ENCODE results near the gene ZFYVE28.
A peak's percentile ranks its signal among the peaks of the same experiment; 100 is the strongest.

The ZFYVE28 gene

GRCh38 chr4:2261853-2262144 is 156.6 kb downstream of the ZFYVE28 start, which contains the start of gene MXD4:
MXD4 (minus strand) TSS chr4:2262109; CDS start chr4:2261980, 129 bp downstream.
- Histone ChIP-seq H3K36me3 (ENCODE audit: control insufficient read depth, insufficient read depth, low read length) (no peaks in the 10 kb centered on the region), H3K4me1 (ENCODE audit: control insufficient read depth, insufficient read depth, low read length) (peaks cover 4% of the 10 kb centered on the region; the same call in 1 of the 2 replicates), H3K27me3 (ENCODE audit: control insufficient read depth, insufficient read depth, low read length) (no peaks in the 10 kb centered on the region), H3K4me3 (ENCODE audit: low read depth, low read length) (peak within 1 kb of the TSS; percentile 81), H3K9me3 (ENCODE audit: control insufficient read depth, insufficient read depth, low read length) (no peaks in the 10 kb centered on the region), H3K9ac (ENCODE audit: low read depth, low read length) (peak within 1 kb of the TSS; percentile 44; the same call in 1 of the 2 replicates), H3K27ac (ENCODE audit: low read depth, low read length) (peak within 1 kb of the TSS; percentile 72)

- H3K4me3 ChIP-seq (ENCODE audit: low read depth, low read length) = peak overlapping the region; percentile 77
- H3K27me3 ChIP-seq (ENCODE audit: control insufficient read depth, insufficient read depth, low read length) = no peaks in the 10 kb centered on the region
- peaks cover 4% of the 10 kb centered on the region; the same call in 1 of the 2 replicates for H3K4me1 ChIP-seq (ENCODE audit: control insufficient read depth, insufficient read depth, low read length)
- peak overlapping the region; percentile 44; the same call in 1 of the 2 replicates for H3K9ac ChIP-seq (ENCODE audit: low read depth, low read length)
- no peaks in the 10 kb centered on the region for H3K9me3 ChIP-seq (ENCODE audit: control insufficient read depth, insufficient read depth, low read length)
- H3K36me3 ChIP-seq (ENCODE audit: control insufficient read depth, insufficient read depth, low read length) = no peaks in the 10 kb centered on the region
- peak overlapping the region; percentile 72 for H3K27ac ChIP-seq (ENCODE audit: low read depth, low read length)
Observed at GRCh38 chr4:2261110-2261852, 157.2 kb downstream of the ZFYVE28 start.

DNA sequence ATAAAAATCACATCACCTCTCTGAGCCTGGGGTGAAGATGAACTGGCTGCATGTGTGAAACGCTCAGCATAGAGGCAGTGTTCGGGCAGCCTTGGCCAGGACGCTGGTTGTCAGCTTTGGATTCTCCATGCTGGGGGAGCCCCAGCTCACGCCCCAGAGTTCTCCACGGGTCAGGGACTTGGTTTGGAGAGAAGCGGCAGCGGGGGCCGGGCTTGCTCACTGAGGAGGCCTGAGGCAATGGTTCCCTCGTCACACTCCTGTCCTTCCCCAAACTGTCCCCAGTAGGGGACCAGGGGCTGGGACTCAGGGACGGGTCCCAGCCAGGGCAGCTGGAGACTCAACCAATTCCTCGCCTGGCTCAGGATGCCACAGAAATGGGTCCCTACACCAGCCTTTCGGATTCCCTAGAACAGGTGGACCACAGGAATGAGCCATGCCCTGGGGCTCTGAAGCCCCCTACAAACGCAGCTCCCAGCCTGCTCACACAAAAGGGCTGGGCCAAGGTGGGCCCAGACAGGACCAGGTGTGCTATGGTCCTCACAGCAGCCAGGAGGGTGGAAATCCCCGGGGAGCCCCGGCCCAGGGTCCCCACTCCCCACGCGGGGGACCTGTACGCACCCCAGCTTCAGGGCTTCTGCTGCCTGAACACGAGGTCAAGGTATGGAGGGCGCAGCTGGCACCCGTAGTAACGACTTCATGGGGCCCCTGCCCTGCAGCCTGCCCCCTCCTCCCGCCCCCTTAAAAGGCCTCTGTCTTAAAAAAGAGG is 157.9 kb downstream of the ZFYVE28 start:
- no peaks in the 10 kb centered on the region for H3K36me3 ChIP-seq (ENCODE audit: control insufficient read depth, insufficient read depth, low read length)
- no peaks in the 10 kb centered on the region for H3K27me3 ChIP-seq (ENCODE audit: control insufficient read depth, insufficient read depth, low read length)
- peak overlapping the region; percentile 77 for H3K4me3 ChIP-seq (ENCODE audit: low read depth, low read length)
- no peak overlapping the region for H3K27ac ChIP-seq (ENCODE audit: low read depth, low read length)
- no peaks in the 10 kb centered on the region for H3K9me3 ChIP-seq (ENCODE audit: control insufficient read depth, insufficient read depth, low read length)
- H3K9ac ChIP-seq (ENCODE audit: low read depth, low read length) = no peak overlapping the region
- peaks cover 4% of the 10 kb centered on the region; the same call in 1 of the 2 replicates for H3K4me1 ChIP-seq (ENCODE audit: control insufficient read depth, insufficient read depth, low read length)

- peaks cover 4% of the 10 kb centered on the region; the same call in 1 of the 2 replicates for H3K36me3 ChIP-seq (ENCODE audit: control insufficient read depth, insufficient read depth, low read length)
- no peaks in the 10 kb centered on the region for H3K9me3 ChIP-seq (ENCODE audit: control insufficient read depth, insufficient read depth, low read length)
- H3K27ac ChIP-seq (ENCODE audit: low read depth, low read length) = no peak overlapping the region
- peaks cover 4% of the 10 kb centered on the region; the same call in 1 of the 2 replicates for H3K4me1 ChIP-seq (ENCODE audit: control insufficient read depth, insufficient read depth, low read length)
- H3K4me3 ChIP-seq (ENCODE audit: low read depth, low read length) = no peak overlapping the region
- H3K9ac ChIP-seq (ENCODE audit: low read depth, low read length) = no peak overlapping the region
- no peaks in the 10 kb centered on the region for H3K27me3 ChIP-seq (ENCODE audit: control insufficient read depth, insufficient read depth, low read length)
Observed at GRCh38 chr4:2259541-2260343, 158.7 kb downstream of the ZFYVE28 start.

DNA sequence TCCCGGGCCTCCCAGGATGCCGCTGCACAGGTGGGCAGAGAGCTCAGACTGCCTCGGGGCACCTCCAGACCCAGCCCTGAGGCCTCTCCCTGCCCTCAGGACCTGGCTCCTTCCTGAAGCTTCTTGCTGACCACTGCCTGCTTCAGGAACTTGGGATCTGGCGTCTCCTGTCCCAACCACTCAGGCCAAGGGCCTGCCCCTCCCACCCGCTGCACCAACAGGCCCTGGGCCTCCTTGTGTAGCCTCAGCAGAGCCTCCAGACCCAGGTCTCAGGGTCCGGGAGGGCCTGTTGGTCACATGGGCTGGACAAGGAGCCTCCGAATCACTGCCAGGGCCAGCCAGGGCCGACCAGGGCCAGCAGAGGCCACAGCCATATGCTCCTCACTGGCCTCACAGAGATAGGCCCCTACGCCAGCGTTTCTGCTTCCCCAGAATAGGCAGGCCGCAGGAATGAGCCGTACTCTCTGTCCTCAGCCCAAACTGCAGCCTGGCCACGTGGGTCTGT is 159.4 kb downstream of the ZFYVE28 start:
- H3K9me3 ChIP-seq (ENCODE audit: control insufficient read depth, insufficient read depth, low read length) = no peaks in the 10 kb centered on the region
- H3K27ac ChIP-seq (ENCODE audit: low read depth, low read length) = no peak overlapping the region
- no peak overlapping the region for H3K4me3 ChIP-seq (ENCODE audit: low read depth, low read length)
- no peak overlapping the region for H3K9ac ChIP-seq (ENCODE audit: low read depth, low read length)
- H3K36me3 ChIP-seq (ENCODE audit: control insufficient read depth, insufficient read depth, low read length) = peaks cover 10% of the 10 kb centered on the region; the same call in 1 of the 2 replicates
- peaks cover 4% of the 10 kb centered on the region; the same call in 1 of the 2 replicates for H3K4me1 ChIP-seq (ENCODE audit: control insufficient read depth, insufficient read depth, low read length)
- H3K27me3 ChIP-seq (ENCODE audit: control insufficient read depth, insufficient read depth, low read length) = no peaks in the 10 kb centered on the region

DNA sequence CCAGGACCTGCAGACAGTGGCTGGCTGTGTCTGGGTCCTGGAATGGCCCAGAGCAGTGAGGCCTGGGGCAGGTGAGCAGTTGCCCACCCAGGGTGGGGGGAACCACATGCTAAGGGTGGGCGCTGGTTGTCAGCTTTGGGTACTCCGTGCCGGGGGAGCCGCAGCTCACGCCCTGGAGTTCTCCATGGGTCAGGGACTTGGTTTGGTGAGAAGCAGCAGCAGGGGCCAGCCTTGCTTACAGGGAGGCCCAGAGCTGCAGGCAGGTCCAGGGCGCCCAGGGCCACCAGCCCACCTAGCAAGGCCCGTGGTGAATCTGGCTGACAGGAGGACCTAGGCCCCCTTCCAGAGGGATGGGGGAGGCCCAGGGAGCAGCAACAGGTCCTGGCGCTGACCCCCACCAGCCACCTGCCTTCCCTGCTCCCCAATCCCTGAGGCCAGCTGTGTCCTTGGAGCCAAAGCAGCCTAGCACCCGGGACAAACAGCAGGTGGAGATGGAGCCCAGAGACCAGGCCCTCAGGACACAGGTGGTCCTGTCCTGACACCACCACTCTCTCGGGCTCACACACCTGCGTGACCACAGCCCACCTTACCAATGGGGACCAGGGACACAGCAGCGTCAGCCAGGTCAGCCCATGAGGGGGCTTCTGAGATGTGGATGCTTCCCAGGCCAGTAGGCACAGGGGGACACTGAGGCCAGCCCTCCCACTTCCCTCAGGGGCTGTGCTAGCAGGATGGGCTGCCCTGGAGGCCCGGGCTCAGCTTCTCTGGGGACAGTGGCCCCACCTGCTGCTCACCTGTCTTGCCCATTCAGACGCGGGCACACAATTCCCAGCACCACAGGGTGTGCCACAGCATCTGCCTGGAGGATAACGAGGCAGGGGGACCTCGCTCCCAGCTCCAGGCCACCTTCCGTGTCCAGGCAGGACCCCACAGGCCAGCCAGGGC is 160.1 kb downstream of the ZFYVE28 start:
- no peak overlapping the region for H3K27ac ChIP-seq (ENCODE audit: low read depth, low read length)
- H3K9ac ChIP-seq (ENCODE audit: low read depth, low read length) = no peak overlapping the region
- H3K36me3 ChIP-seq (ENCODE audit: control insufficient read depth, insufficient read depth, low read length) = peaks cover 10% of the 10 kb centered on the region; the same call in 1 of the 2 replicates
- no peaks in the 10 kb centered on the region for H3K27me3 ChIP-seq (ENCODE audit: control insufficient read depth, insufficient read depth, low read length)
- H3K9me3 ChIP-seq (ENCODE audit: control insufficient read depth, insufficient read depth, low read length) = no peaks in the 10 kb centered on the region
- H3K4me1 ChIP-seq (ENCODE audit: control insufficient read depth, insufficient read depth, low read length) = peaks cover 4% of the 10 kb centered on the region; the same call in 1 of the 2 replicates
- H3K4me3 ChIP-seq (ENCODE audit: low read depth, low read length) = no peak overlapping the region

DNA sequence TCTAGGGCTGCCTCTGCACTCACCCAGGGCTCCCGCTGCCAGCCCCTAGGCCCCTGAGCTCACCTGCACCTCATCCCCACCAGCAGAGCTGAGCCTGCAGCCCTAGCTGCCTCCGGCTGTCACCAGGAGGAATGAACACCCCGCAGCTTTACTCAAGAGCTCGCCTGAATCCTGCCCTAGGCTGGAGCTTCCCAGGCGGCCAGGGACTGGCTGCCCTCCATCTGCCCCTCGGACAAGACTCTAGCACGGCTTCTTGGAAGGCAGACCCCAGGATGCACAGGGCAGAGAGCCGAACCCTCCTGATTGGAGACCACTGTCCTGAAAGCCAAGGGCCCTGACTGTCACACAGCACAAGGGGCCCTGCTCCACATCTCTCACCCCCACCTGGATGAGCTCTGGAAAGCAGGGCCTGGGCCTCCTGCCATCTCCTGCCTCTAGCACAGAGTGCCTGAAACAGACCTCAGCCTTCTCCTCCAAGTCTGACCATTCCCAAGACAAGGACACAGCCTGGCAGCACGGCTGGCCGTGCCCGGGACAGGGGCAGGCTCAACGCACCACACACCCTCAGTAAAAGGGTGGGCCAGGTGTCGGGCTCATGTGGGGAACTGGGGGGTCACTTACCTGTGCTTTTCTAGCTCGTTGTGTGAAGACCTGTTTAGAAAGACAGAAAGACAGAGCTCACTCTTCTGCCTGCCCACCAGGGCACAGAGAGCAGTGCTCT is 160.9 kb downstream of the ZFYVE28 start:
- H3K27ac ChIP-seq (ENCODE audit: low read depth, low read length) = no peak overlapping the region
- H3K9me3 ChIP-seq (ENCODE audit: control insufficient read depth, insufficient read depth, low read length) = no peaks in the 10 kb centered on the region
- peaks cover 10% of the 10 kb centered on the region; the same call in 1 of the 2 replicates for H3K36me3 ChIP-seq (ENCODE audit: control insufficient read depth, insufficient read depth, low read length)
- H3K4me1 ChIP-seq (ENCODE audit: control insufficient read depth, insufficient read depth, low read length) = peaks cover 4% of the 10 kb centered on the region; the same call in 1 of the 2 replicates
- no peak overlapping the region for H3K4me3 ChIP-seq (ENCODE audit: low read depth, low read length)
- H3K9ac ChIP-seq (ENCODE audit: low read depth, low read length) = no peak overlapping the region
- no peaks in the 10 kb centered on the region for H3K27me3 ChIP-seq (ENCODE audit: control insufficient read depth, insufficient read depth, low read length)

DNA sequence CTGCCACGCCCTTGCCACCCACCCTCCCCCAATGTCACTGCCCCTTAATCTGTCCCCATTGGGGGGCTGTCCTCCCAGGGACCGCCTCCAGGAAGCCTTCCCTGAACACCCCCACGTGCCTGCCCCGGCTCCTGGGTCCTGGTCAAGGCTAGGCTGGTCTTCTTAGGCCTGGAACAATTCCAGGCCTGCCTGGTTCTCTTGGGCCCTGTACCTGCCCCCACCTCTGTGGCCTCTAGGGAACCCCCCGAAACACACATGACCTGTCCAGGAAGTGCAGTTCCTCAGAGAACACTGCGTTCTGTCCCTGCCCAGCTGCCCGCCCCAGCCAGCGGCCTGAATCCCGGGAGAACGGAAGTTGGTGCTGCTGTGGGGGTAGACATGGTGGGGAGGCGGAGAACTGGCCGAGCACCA is 161.7 kb downstream of the ZFYVE28 start:
- Histone ChIP-seq H3K27ac (ENCODE audit: low read depth, low read length) (no peak overlapping the region), H3K27me3 (ENCODE audit: control insufficient read depth, insufficient read depth, low read length) (no peaks in the 10 kb centered on the region), H3K4me1 (ENCODE audit: control insufficient read depth, insufficient read depth, low read length) (peaks cover 4% of the 10 kb centered on the region; the same call in 1 of the 2 replicates), H3K4me3 (ENCODE audit: low read depth, low read length) (no peak overlapping the region), H3K36me3 (ENCODE audit: control insufficient read depth, insufficient read depth, low read length) (peaks cover 10% of the 10 kb centered on the region; the same call in 1 of the 2 replicates), H3K9me3 (ENCODE audit: control insufficient read depth, insufficient read depth, low read length) (no peaks in the 10 kb centered on the region), H3K9ac (ENCODE audit: low read depth, low read length) (no peak overlapping the region)

DNA sequence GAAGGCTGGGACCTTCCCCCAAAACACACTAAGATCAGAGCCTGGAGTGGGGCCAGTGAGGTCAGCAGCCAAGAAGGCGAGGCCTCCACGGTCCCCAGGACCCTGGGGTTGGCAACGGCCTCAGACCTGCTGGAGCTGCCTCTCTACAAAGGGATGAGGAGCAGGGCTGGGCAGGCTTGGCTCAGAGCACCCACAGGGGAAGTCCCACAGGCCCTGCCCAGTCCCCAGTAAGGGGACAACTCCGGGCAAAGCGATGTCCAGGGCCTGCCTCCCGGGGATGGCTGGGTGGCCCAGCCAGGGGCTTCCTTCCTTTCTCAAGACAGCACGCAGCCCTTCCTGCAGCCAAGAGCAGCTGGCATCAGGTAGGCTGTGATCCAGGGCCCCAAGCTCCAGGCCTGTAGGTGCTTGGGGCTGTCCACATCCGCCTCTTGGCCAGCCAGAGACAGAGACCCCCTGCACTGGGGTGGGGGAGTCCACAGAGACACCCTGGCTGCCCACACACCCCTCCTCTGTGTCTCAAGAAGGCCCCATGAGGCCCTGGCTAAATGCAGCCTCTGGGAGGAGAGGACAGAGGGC is 162.2 kb downstream of the ZFYVE28 start:
- Histone ChIP-seq H3K9me3 (ENCODE audit: control insufficient read depth, insufficient read depth, low read length) (no peaks in the 10 kb centered on the region), H3K4me3 (ENCODE audit: low read depth, low read length) (no peak overlapping the region), H3K9ac (ENCODE audit: low read depth, low read length) (no peak overlapping the region), H3K27ac (ENCODE audit: low read depth, low read length) (no peak overlapping the region), H3K4me1 (ENCODE audit: control insufficient read depth, insufficient read depth, low read length) (peaks cover 4% of the 10 kb centered on the region; the same call in 1 of the 2 replicates), H3K27me3 (ENCODE audit: control insufficient read depth, insufficient read depth, low read length) (no peaks in the 10 kb centered on the region), H3K36me3 (ENCODE audit: control insufficient read depth, insufficient read depth, low read length) (peaks cover 10% of the 10 kb centered on the region; the same call in 1 of the 2 replicates)
